RWPE1 (cell line): ENCODE data around the gene B4GALT1.
A peak's percentile ranks its signal among the peaks of the same experiment; 100 is the strongest.

Source experiments
- CTCF ChIA-PET: fragments of 350-600 bp; sonication (Branson Sonifier 250); formaldehyde crosslinking; extraction: SDS; loops from one replicate; lab custom pipeline; 2021; lab: Yijun Ruan, JAX
- POLR2A ChIA-PET: fragments of 400-600 bp; formaldehyde crosslinking; extraction: SDS; loops from one replicate; lab custom pipeline; 2020; ENCODE audit warnings: antibody characterized with exemption; ENCODE audit not compliant: low non-redundant PET; lab: Yijun Ruan, JAX
- DNase-seq: peaks from one replicate; pipeline ENCODE4 v3.0.0; 2012; ENCODE audit warnings: low spot score
- H3K27ac ChIP-seq: fragments of 450-650 bp; 2 replicates; pipeline ENCODE4 v1.5.1; 2017
- CTCF ChIP-seq: fragments of 450-650 bp; conservative IDR thresholded peaks from 2 replicates; pipeline ENCODE4 v1.5.1; 2017; ENCODE audit warnings: low read depth, mild to moderate bottlenecking

Gene B4GALT1

GRCh38 chr9:33142535-33142934 is 24.6 kb downstream of the B4GALT1 start:
- no peak for TF ChIP-seq CTCF
- peak overlapping the region; percentile 14 for H3K27ac ChIP-seq
- POLR2A ChIA-PET: no interaction called here
- CTCF ChIA-PET: interaction anchor here (0.7 kb wide), 1 partner anchor 16 kb away, joined by 5 read pairs; no protein-coding TSS in a partner anchor
- no peak for DNase-seq

- CTCF ChIA-PET: no interaction called here
- no peak for TF ChIP-seq CTCF
- DNase-seq: no peak
- peak overlapping the region; percentile 52 for H3K27ac ChIP-seq
- POLR2A ChIA-PET: no interaction called here
Observed at GRCh38 chr9:33140401-33141360, 26.5 kb downstream of the B4GALT1 start.

- ChIA-PET POLR2A (interaction anchor here (0.6 kb wide), 1 partner anchor 223 kb away, joined by 7 read pairs; no protein-coding TSS in a partner anchor), CTCF (interaction anchor here (0.7 to 0.8 kb wide), 2 partner anchors 9 to 13 kb away, joined by 3 to 4 read pairs; no protein-coding TSS in a partner anchor)
- peak overlapping the region; percentile 65 for H3K27ac ChIP-seq
- no peak for DNase-seq
- TF ChIP-seq CTCF: no peak
Observed at GRCh38 chr9:33139421-33140228, 27.5 kb downstream of the B4GALT1 start.

DNA sequence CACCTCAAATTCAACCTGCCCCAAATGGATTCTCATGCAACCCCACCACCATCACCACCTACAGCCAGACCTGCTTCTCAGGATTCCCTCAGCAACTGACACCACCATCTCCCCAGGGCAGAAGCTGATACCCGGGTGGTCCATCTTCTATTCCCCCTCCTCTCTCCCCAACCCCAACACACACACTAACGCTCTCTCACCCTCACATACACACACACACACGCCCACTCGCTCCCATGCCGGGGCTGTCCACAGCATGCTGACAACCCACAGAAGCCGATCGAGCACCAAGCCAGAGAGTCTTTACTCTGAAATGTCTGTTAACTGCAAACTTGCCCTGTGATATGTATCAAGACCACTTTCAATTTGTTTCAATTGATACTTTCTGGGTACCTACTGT is 28.4 kb downstream of the B4GALT1 start:
- no peak for TF ChIP-seq CTCF
- H3K27ac ChIP-seq: peak overlapping the region; percentile 65
- no peak for DNase-seq
- CTCF ChIA-PET: interaction anchor here (0.9 kb wide), 1 partner anchor 13 kb away, joined by 3 read pairs; no protein-coding TSS in a partner anchor
- POLR2A ChIA-PET: no interaction called here

DNA sequence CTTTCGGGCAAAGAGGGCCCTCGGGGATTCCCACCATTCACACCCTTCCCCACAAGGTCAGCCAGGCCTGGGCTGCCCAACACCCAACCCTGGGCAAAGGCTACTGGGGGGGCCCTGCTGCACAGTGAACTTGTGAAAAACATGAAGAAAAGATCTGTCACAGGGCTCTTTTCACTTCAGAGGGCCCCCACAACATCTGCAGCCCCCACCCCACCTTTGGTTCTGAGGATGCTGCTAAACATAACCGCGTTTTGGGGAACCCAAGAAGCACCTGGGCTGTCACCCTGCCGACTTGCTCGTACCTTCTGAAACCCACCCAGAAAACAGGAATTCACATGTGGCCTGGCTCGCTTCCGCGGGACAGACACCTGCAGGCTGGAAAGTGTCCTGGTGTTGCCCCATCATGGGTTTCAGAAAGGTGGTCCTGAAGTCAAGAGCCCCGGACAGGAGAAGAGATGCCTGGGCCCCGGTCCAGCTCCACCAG is 29.3 kb downstream of the B4GALT1 start:
- H3K27ac ChIP-seq: peak overlapping the region; percentile 89
- CTCF ChIA-PET: no interaction called here
- no peak for TF ChIP-seq CTCF
- DNase-seq: no peak
- POLR2A ChIA-PET: no interaction called here
